Dedifferentiated amniotic fluid mesenchymal stem cell (primary cell): ENCODE data around the gene PLK2.

Source experiments
- DNase-seq: peaks from one replicate; pipeline ENCODE4 v3.0.0-alpha.2; 2016; ENCODE audit errors: extremely low spot score

PLK2 gene

DNA sequence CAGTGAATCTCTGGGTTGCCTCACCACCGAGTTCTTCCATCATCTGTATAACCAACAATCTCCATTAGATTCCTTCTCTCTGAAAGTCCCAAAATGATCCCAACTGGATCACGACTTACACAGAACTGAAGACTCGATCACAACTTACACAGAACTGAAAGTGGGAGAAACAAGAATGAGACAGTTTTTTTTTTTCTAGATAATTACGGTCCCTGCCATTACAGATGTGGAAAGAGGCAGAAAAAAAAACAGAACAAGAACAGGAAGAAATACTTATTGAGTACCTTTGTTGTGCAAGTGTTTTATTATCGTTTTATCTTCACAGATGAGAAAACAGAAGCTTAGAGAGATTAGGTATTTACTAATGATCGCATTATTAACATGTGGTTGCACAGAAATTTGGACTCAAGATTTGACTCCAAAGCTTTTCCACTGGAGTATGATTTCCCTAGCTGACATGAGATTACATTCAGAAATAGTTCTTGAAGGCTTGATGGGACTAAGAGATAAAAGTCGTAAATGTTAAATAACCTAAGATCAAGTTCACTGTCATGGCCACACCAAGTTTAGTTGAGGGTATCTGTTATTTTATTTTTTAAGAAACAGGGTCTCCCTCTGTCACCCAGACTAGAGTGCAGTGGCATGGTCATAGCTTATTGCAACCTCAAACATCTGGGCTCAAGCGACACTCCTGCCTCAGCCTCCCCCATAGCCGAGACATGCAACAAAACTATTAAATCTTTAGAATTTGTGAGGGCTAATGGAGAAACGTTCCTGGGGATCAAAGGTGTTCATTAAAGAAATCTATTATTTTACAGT is 8.9 kb downstream of the PLK2 start:
- DNase-seq: no peak

DNA sequence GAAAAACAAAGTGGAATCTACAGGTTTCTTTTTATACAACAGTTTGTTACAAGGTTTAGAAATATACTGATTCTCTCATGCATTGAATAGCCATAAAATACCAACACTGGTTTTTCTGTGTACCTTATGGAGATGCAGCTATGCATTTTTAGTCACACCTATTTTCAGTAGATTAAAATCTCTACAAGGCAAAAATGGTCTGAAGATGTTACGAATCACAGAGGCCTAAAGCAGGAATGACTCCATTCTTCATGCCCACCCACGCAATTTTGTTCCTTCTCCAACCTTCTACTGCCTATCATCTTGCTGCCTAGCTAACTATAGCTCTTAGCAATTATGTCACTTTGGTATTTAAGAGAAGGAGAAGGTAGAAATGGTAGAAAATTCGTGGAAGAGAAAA is 9.9 kb downstream of the PLK2 start:
- DNase-seq: no peak

DNA sequence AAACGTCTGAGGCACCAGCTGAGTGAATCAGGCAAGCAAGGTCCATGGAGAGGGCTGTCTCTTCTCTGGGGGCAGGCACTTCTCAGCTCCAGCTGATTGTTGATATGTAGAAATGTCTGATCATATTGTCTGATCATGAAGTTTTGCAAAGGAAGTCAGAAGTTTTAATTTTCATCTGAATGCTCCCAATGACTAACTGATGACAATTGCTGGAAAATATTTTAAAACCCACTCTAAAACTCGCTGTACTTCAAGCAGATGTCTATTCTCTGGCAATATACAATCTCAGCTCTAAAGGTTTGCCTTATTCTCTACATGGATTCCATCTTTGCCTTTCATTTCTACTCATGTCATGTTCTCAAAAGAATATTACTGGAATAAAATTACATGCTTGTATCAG is 12.7 kb downstream of the PLK2 start:
- no peak for DNase-seq

DNA sequence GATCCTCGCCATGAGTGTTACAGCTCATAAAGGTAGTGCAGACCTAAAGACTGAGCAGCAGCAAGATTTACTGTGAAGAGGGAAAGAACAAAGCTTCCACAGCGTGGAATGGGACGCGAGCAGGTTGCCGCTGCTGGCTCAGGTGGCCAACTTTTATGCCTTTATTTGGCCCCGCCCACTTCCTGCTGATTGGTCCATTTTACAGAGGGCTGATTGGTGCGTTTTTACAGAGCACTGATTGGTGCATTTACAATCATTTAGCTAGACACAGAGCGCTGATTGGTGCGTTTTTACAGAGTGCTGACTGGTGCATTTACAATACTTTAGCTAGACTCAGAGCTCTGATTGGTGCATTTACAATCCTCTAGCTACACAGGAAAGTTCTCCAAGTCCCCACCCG is 13.9 kb downstream of the PLK2 start:
- no peak for DNase-seq

DNA sequence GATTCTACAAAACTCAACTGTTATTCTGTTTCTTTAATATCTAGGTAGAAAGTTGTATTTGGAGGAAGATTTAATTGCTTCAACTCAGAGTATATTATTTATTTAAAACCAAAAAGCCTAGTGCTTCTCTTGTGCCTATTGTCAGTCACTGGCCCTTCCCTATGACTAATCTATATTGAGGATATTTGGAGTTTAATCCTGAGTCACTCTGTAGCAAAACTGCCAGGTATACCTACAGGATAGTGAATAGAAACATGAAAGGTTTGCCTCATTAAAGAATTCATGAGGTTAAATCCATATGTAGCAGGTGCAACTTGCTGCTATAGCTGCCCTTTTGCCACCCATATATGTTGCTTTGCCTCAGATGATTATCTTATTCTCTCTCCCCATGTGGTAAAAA is 15.1 kb downstream of the PLK2 start:
- DNase-seq: no peak

DNA sequence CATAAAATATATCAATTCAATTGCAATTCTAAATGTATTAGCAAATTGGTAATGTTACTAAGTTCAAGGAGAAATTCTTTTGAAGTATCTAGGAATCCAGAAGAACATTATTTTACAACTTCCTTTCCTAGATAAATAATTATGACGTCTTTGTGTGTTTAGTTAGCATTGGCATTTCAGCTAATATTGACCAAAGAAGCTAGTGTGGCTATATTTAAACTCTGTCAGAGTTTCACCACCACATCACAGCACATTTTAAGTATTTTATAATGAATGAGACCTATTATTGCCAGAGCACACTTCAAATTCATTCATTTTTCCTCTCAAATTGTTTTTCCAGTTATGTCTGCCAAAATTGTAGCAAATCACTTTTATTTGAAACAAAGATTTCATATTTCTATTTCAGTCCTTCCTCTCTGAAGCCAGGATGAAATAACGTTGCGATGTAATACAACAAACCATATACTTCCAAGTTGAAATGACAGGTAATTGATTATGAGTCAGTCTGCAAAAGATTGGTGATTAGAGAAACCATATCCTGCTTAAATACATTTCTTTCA is 18.9 kb downstream of the PLK2 start:
- DNase-seq: no peak

DNA sequence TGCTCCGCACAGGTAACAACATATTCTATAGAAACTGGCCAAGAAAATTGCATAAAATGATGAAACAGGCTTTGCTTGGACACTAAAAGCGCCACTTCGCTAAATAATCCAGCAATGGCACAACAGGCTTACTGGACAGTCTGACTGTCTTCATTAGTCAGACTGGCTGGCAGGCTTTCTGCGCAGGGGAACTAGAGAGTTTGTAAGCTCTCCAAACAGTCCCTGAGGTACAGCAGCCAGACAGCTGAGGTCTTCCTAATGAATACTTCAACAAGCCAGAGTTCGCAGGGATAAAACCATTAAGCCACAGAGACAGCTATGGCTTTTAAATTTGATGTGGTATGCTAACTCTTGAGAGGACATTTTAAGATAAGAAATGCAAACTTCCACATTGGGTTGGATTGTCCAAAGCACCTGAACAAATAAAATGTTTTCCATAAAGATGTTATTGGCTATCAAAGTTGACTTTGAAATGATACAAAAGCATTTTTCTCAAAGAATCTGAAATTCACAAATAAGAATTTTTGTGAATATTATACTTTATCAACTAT is 20.7 kb downstream of the PLK2 start:
- DNase-seq: no peak

DNA sequence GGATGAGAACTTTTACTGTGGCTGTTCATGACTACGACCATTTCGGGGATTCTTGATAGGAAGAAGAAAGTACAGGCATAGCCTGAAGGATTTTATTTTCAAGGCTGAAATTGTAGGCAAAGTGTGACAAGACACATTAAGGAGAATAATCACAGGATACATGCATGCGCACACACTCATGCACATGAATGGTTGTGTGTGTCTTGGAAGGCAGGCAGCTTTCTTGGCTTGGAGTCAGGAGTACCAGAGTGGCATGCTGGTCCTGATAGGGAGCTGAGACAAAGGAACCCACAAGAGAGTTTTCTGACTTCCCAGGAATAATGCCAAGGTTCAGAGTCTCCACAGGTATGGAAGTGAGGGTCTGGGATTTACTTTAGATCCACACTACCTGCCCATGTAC is 22.2 kb downstream of the PLK2 start:
- DNase-seq: no peak

DNA sequence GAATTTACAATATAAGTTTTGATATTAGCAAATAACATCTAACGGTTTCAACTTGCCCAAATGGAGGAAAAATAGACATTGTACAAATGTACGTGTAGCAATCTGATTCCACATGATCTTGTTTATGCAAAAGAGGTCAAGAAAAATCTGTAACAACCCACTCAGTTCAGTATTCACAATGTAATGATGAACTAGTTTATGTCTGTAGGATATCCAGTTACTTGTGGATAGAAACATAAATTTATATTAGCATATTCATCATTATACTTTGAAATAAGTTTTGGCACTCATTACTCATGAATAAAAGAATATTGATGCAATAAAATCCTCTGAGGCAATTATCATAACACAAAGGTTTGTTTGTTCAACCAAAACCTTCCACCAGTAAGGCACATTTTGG is 28.1 kb downstream of the PLK2 start:
- no peak for DNase-seq

DNA sequence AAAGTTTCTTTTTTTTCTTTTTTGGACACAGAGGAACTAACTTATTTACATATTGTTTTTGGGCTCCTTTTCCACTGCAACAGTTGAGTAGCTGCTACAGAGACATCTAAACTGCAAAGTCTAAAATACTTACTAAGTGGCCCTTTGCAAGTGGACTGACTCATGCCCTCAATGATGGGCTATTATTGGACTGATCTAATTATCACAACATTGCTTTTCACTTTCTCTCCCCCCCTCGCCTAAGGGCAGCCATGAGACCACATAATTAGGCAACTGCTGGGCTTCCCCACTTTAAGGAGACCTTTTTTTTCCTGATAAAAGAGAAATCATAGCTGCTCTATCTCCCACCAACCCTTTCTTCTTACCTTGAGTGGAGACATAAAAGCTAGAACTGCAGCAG is 47.0 kb downstream of the PLK2 start:
- DNase-seq: no peak

DNA sequence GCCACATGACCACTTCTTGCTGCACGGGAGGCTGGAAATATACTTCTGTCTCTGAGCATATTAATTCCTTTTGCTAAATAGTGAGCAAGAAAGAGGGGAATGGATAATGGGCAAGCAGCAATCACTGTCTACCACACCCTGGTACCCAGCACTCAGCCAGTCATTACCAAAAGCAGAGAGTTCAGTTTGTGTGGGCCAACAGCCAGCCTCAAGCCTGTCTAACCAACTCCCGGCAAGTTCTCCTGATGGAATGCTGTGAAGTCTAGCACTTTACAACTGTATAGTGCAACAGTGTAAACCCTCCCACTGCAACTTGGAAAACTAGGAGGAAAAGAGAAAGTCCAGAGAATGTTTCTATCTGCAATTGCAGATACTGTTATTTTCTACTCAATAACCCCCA is 47.8 kb downstream of the PLK2 start:
- no peak for DNase-seq

DNA sequence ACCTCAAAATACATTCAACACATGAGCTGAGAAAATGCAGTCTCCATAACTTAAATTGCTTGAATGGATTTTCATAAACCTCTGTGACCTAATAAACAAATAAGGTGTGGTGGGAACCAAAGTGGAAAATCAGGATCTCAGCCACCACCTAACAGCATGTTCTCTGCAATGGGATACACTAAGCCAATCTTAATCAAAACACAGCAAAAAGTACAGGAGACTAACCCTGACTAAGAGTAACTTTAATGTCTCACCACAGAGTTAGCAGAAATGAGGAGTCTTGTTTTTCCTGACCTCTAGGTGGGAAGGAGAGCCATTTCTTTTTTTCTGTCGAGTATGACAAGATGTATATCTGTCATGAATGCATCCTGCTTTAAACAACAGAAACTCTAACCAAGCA is 48.5 kb downstream of the PLK2 start:
- DNase-seq: no peak

DNA sequence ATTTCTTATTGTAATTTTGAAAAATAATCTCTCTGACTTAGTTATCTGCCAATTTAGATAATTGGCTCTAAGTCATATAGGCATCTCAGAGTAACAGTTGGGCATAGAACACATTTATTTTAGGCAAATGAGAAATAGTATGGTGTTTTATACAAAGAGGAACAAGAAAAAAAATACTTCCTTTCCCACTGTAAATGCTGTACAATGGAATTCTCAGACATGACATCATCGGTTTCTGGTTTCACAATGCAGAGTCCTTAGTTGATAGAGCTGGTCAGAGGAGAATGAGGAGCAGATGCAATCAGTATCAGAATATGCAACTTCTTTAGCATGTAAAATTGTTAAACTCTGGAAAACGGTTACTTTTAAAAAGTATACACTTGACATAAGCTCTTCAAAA is 49.4 kb downstream of the PLK2 start:
- DNase-seq: peak; percentile 92

DNA sequence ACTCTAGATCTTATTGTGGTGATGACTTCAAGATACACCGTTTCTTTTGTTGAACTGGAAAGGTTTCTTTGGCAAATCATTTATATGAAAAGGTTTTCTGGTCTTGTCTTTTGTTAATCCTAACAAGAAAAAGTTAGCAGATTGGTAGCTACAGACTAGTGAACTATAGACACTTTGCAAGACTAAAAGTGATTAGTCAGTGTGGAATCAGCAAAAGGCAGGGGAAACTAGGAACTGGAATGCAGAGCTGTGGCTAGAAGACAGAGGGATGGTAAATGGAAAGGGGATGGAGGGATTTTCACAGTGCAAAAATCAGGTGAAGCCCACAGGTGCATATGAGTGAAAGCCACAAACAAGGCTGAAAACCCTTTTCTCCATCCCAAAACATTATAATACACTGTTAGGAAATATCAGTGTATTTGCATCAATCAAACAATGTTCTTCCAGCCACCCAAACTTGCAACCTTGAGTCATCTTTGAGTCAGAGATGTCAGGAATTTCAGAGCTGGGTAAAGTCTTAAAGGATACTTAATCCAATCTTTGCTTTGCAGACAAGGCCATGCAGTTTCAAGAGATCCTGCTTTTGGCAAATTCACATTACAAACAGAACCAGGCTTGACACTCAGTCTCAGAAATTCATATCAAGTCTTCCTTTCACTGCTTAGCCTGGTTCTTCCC is 52.7 kb downstream of the PLK2 start:
- peak; percentile 64 for DNase-seq

DNA sequence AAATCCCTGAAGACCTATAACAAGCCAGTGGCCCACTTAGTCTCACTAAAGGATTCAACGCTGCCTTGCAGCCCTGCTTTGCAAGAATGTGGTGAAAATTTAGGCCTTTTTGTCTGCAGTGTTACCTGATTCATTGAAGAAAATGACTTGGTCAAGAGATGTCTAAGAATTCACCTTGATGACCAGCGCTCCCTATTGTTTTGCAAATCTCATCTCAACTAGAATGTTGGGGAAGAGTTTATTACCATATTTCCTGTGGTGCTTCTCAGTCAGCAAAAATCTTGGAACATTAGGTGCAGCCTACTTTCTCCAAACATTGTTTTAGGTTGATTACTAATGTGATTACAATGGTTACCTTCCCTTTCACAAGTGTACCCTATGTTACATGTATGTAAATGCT is 53.5 kb downstream of the PLK2 start:
- DNase-seq: no peak

DNA sequence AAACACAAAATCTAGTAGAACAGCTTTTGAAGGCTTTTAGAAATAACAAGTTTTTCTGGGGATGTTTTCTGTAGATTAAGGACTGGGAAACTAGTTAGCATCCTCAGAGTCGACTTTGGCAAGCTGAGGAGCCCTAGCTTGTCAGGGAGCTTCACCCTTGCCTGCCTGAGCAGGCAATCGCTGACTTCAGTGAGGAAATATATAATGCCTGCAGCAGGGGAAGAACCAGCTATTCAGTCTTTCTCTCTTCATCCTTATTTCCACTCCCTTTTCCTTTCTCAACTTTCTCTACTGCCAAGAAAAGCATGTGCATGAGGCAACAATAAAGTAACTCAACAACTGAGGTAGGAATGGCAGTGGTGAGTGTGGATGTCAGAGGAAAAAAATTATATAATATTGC is 54.7 kb downstream of the PLK2 start:
- DNase-seq: no peak

DNA sequence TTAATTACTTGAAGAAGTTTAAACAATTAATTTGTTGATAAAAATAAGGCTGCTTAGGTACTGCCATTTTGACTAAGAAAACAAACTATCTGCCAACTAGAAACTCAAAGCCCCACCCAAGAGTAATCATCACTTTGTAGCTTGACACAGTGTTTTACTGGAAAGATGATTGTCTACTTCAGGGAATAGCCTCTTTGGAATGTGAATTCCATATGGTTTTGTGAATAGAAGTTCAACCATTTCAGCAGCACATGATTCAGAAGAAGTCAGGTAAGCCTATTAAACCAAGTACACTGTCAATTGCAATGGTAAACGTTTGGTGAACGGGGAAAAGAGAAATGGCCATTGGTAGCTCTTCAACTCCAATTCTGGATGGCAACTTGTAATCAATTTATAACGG is 55.2 kb downstream of the PLK2 start:
- no peak for DNase-seq
